Measurements from ENCODE around the gene ADAMTS13.

DNA sequence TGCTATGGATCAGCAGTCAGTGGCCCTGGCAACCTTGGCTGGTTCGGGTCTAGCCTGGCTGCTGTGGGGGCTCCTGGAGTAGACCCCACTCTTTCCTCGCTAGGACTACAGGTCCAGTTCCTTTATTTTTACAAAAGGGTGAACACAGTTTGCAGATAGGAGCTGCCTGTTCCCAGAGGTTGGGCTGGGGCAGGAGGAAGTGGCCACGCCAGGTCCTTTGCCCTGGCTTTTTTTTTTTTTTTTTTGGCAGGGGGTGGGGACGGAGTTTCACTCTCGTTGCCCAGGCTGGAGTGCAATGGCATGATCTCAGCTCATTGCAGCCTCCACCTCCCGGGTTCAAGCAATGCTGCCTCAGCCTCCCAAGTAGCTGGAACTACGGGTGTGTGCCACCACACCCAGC lies 48.8 kb downstream of the ADAMTS13 start:
- TF ChIP-seq, protein P1, sequence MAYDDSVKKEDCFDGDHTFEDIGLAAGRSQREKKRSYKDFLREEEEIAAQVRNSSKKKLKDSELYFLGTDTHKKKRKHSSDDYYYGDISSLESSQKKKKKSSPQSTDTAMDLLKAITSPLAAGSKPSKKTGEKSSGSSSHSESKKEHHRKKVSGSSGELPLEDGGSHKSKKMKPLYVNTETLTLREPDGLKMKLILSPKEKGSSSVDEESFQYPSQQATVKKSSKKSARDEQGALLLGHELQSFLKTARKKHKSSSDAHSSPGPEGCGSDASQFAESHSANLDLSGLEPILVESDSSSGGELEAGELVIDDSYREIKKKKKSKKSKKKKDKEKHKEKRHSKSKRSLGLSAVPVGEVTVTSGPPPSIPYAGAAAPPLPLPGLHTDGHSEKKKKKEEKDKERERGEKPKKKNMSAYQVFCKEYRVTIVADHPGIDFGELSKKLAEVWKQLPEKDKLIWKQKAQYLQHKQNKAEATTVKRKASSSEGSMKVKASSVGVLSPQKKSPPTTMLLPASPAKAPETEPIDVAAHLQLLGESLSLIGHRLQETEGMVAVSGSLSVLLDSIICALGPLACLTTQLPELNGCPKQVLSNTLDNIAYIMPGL (CRISPR knock-in tag; IDR thresholded peaks at IDR 0.05), result no peak
- TF ChIP-seq ZNF425 (CRISPR knock-in tag; conservative IDR thresholded peaks at IDR 0.05) (no peak), ELF4 (CRISPR knock-in tag; IDR thresholded peaks at IDR 0.05; ENCODE audit: low read depth) (no peak), CTCF (IDR thresholded peaks at IDR 0.05) (no peak)
